Measurements from ENCODE around the gene CCNY.

CCNY gene

GRCh38 chr10:35334297-35334696, 2.0 kb upstream of the CCNY start:
- DNase-seq = no peak

DNA sequence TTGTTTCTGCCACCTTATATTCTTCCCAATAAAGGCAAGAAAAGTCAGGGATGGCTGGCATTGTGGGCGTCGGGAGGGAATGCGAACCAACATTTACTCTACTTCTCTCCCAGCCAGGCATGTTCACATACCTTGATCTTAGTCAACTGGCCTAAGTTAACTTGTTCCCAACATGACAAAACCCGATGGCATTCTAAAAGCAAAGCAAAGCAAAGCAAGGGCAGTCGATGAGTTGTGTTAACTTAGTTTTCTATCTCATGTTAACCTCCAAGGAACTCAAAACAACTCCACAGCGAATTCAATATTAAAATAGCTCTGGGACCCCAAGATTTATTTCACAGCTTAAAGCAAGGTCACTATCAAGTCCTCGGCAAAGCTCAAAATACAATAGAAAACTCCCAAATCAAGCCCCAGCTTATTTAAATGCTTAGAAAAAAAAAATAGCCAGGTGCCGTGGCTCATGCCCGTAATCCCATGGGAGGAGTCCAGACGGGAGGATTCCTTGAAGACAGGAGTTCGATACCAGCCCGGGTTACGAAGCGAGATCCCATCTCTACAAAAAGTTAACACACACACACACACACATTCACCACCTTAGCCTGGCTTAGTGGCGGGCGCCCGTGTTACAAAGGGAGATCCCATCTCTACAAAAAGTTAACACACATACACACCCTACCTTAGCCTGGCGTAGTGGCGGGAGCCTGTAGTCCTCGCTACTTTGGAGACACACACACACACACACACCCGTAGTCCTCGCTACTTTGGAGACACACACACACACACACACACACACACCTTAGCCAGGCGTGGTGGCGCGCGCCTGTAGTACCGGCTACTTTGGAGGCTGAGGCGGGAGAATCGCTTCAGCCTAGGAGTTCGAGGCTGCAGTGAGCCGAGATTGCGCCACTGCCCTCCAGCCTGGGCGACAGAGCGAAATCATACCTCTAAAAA, 901 bp upstream of the CCNY start:
- DNase-seq = peak; percentile 30

DNA sequence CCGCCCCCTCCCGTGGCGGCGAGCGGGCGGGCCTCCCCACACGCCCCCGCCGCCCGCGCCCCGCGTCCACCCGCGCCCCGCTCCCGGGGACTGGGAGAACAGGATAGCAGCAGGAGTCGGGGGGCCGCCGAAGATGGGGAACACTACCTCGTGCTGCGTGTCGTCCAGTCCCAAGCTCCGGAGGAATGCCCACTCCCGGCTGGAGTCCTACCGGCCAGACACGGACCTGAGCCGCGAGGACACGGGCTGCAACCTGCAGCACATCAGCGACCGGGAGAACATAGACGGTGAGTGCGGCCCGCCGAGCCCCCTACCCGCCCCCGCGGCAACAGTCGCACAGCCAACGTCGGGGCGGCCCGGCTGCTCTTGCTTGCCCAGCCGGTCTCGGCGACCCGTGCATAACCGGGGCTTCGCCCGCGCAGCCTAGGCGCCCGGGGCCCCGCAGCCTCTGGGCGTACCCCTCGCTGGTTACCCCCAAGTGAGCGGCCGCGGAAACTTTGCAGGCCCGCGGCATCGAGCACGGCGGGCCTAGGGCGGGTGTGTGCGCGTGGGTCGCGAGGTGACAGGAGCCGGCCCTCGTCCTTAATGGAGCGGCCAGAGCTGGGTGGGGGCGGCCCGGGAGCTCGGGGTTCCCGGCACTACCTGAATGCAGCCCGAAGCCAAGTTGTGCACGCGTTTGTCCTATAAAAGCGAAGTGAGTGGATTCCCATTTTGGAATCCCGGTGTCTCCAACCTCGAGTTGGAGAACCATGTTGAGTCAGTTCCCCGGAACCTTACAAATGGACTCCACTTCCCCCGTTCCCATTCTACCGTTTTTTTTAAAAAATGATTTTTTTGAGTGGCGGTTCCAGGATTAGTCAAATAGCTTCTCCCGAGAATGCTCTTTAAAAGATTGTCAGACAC, 863 bp downstream of the CCNY start:
- DNase-seq = no peak

GRCh38 chr10:35339942-35340341, 3.6 kb downstream of the CCNY start:
- DNase-seq = peak; percentile 31

DNA sequence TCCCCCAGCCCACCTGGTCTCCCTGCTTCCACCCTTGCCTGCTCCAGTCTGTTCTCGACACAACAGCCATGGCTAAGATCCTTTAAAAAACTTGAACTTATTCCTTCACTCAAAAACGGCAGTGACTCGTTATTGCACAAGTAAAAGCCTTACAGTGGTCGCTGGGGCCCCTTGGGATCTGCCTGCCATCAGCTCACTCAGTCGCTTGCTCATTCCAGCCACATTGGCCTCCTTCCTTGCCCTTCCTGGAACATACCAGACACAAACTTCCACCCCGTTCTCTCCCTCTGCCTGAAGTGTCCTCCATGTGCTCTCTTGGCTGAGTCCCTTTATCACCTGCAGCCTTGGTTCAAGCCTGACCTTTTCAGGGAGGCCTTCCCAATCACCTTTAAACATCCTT, 4.7 kb downstream of the CCNY start:
- DNase-seq = peak; percentile 68

GRCh38 chr10:35341521-35341920, 5.2 kb downstream of the CCNY start:
- no peak for DNase-seq

GRCh38 chr10:35342183-35342753, 6.0 kb downstream of the CCNY start:
- no peak for DNase-seq

- DNase-seq = no peak
Measured at GRCh38 chr10:35343739-35344138, 7.4 kb downstream of the CCNY start.

- no peak for DNase-seq
Measured at GRCh38 chr10:35345383-35345742, 9.1 kb downstream of the CCNY start.

DNA sequence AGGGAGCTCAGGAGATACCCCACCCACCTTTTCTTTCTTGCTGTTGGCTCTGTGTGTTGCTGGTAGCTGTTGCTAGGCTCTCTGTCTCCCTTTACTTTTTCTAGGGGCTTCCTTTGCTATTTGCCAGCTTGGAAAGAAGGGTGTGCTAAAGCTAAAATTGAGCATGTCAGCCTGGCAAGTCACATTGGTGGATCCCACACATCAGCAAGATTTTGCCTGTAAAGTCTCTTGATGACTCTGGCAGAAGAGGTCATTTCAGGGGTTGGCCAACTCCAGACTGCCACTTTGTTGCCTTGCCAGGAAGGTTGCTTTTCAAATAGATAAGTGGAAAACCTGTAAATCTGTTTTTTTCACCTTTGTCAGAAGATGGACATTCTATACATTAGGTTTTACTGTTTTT, 9.9 kb downstream of the CCNY start:
- DNase-seq = no peak

- no peak for DNase-seq
Measured at GRCh38 chr10:35347121-35347562, 10.8 kb downstream of the CCNY start.

GRCh38 chr10:35347899-35348608, 11.7 kb downstream of the CCNY start:
- no peak for DNase-seq

- no peak for DNase-seq
Measured at GRCh38 chr10:35348609-35349388, 12.5 kb downstream of the CCNY start.

DNA sequence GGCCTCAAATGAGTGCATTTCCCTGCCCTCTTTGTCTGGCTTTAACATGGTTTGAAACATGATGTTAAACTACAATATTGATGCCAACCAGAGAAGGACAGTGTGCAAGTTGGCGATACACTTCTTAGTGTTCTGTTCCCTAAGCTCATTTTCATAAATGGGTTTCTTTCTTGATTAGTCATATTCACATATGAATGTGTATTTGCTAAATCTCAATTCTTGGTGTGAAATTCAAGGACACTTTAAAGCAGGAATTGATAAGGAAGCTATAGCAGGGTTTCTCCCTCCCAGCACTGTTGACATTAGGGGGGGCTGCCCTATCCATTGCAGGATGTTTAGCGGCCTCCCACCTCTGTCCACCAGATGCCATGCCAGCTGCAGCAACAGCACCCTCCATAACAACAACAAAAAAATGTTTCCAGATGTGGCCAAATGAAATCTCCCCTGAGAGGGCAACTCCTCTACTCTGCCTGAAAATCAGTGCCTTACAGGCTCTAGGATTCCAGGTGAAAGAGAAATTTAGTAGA, 13.1 kb downstream of the CCNY start:
- DNase-seq = no peak

DNA sequence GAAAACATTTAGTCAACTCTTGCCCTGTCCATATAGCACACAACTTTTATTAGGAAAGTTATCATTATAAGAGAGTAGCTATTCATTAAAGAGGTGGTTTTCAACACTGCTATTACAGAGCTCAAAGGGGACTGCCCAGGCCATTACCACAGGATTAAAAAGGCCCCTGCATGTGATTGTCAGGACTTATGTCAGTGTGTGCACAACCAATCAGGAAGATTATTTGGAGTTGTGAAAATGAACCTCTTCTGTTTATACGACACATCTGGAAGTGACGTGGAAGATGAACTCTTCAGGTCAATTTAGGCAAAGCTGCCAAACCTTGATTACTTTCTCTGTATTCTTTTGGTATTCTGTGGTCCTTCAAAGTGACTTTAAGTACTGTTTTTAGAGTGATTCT, 14.7 kb downstream of the CCNY start:
- DNase-seq = no peak

- DNase-seq = no peak
Measured at GRCh38 chr10:35352097-35352496, 15.8 kb downstream of the CCNY start.

DNA sequence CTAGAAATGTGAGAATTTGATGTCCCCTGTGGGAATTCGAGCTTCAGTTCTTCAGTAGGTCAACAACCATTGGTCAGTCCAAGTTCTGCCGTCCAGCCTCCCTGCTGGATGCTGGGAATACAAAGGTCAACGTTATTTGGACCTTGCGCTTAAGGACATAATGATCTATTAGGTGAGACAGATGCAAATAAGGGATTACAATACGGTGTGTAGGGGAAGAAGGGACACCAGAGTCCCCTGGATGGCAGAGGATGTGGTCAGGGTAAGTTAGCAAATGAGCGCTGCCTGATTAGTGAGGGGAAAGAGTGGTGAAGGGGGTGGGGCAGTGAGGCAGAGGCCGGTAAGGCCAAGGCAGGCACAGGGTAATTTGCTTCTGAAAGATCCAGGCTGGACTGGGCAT, 16.2 kb downstream of the CCNY start:
- no peak for DNase-seq

DNA sequence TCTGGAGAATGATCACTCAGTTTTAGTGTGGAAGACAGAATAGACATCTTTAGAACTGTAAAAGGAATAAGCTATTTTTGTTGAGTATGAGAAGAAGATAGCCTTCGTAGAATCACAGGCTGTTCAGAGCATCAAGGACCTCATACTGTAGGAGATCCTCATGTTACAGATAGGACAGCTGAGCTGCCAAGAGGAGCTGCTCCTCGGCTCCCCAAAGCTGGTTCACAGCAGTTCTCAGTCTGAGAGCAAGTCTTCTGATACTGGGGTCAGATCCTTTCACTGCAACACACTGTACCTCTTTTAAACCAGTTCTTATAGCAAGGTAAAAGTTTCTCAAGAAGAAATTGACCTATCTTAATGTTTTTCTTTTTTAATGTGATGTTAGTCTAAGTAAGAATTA, 17.1 kb downstream of the CCNY start:
- no peak for DNase-seq

DNA sequence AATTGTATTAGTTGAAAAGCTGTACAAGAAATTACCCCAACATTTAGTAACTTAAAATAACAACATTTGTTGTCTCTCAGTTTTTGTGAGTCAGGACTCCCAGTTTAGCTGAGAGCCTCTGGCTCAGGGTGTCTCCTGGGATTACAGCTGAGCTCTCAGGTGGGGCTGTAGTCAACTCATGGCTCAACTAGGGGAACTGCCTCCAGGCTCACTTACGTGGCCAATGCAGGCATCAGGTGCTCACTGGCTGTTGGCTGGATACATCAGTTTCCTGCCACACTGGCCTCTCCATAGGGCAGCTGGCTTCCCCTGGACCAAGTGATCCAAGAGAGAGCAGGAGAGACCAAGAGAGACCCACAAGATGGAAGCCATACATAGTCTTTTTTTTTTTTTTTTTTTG, 17.5 kb downstream of the CCNY start:
- DNase-seq = peak; percentile 28

DNA sequence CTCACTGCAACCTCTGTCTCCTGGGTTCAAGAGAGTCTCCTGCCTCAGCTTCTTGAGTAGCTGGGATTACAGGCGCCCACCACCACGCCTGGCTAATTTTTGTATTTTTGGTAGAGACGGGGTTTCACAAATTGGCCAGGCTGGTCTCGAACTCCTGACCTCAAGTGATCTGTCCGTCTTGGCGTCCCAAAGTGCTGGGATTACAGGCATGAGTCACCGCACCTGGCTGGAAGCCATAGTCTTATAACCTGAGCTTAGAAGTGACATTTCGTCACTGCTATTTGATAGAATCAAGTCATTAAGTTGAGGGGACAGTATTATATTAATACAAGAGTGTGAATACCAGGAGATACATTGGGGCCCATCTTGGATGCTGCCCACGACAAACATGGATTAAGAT, 17.9 kb downstream of the CCNY start:
- DNase-seq = peak; percentile 9

GRCh38 chr10:35355971-35356724, 19.8 kb downstream of the CCNY start:
- DNase-seq = peak; percentile 29

Measured in fibroblast of skin of right biceps (primary cell).